Daoy (cell line): ENCODE results near the gene COG1. TPM values are rescaled to one million over a fixed set of nuclear protein-coding genes. Genes with fewer than 3 reads are reported as not detected.

Source experiments
- total RNA-seq: library from RNA; depleted of rRNA; stranded (reverse); fragments of >200 nt; shearing (Covaris generic); gene quantifications from 2 replicates; pipeline ENCODE4 v1.2.3, GENCODE V29; 2014; rRNA removed

Gene COG1
- total RNA-seq, 1 experiment from 2014 or later, result 15.9 TPM

Other genes starting within 250 kb of the COG1 start
- gene SLC39A11, start 100.4 kb upstream of the COG1 start, total RNA-seq, result 10.0 and 18.3 TPM in 2 replicates
- gene SSTR2, start 28.0 kb upstream of the COG1 start, total RNA-seq, result 1.4 and 1.5 TPM in 2 replicates
- gene CPSF4L, start 68.8 kb downstream of the COG1 start, total RNA-seq, result not detected in 2 replicates
- 39.7 and 50.5 TPM in 2 replicates for gene CDC42EP4, start 118.9 kb downstream of the COG1 start, total RNA-seq